Activated naive CD8-positive, alpha-beta T cell treated with anti-CD3 and anti-CD28 coated beads, Interleukin-2, amount 10 ng/mL, durations not matched to agents 7 days and 5 days (primary cell): ENCODE results near the gene PAM. TPM values are rescaled to one million over a fixed set of nuclear protein-coding genes. Genes with fewer than 3 reads are reported as not detected.

Experiments
- ATAC-seq: fragments of 150-1000 bp; cut with Tn5 transposase; one replicate; pipeline ENCODE4 v1.10.0; 2021; ENCODE audit warnings: low read depth, moderate library complexity
- POLR2A ChIA-PET: fragments of 350-600 bp; sonication (Branson Sonifier 250); formaldehyde crosslinking; loops from one replicate; lab custom pipeline; 2021; ENCODE audit warnings: antibody characterized with exemption; lab: Charles Lee
- DNase-seq: peaks from one replicate; pipeline ENCODE4 v3.0.0; 2021
- H3K27ac Mint-ChIP-seq: one replicate; pipeline ENCODE4 v1.8.0; 2022; ENCODE audit warnings: mild to moderate bottlenecking, mixed read lengths
- H3K27me3 Mint-ChIP-seq: one replicate; pipeline ENCODE4 v1.8.0; 2022; ENCODE audit warnings: mild to moderate bottlenecking, moderate library complexity, mixed read lengths
- H3K36me3 Mint-ChIP-seq: one replicate; pipeline ENCODE4 v1.8.0; 2021; ENCODE audit warnings: mild to moderate bottlenecking, mixed read lengths
- H3K4me1 Mint-ChIP-seq: one replicate; pipeline ENCODE4 v1.8.0; 2021; ENCODE audit warnings: mixed read lengths
- H3K4me3 Mint-ChIP-seq: one replicate; pipeline ENCODE4 v1.8.0; 2022; ENCODE audit warnings: mild to moderate bottlenecking, moderate library complexity, mixed read lengths
- H3K9me3 Mint-ChIP-seq: one replicate; pipeline ENCODE4 v1.8.0; 2021; ENCODE audit warnings: mixed read lengths
- total RNA-seq, 2 experiments: library from RNA; stranded (reverse); gene quantifications; one replicate each; pipeline ENCODE4 v1.2.3, GENCODE V29; 2021

PAM gene
- total RNA-seq, 2 experiments from 2014 or later: 28.5 to 31.2 TPM

DNA sequence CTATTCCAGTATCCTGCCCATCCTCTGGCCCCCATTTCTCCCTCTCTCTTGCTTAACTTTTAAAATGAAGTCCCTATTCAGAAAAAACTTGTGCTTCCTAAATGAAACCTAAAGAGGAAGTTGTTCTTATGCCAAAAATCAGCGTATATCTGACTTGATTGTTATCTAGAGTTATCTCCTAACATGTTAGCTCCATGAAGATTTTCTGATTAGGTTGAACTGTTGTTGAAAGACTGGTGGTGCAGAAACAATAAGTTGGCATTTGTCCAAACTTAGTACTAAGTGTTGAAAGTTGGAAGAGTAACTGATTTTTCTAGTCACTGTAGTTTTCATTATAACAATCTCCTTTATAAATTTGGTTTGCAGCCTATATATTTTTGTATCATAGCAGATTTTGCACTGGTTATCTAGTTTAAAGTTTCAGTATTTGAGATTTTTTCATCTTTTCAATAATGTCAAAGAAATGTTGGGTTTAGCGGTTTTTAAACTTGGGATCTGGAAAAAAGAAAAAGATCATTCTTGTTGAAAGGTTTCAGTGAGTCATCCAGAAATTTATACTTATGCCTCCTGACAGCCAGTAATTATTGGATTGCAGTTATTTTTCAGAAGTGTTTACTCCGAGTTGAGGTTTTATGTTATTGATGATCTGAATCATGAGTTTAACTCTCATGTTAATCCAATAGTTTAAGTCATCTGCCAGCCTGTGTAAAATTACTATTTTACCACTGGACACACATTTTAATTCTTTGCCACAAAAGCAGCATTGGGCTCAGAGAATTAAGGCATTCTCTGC, 60.6 kb downstream of the PAM start:
- no peak for ATAC-seq
- Mint-ChIP-seq H3K36me3 (peaks cover 8% of the 10 kb centered on the region), H3K9me3 (no peaks in the 10 kb centered on the region), H3K4me3 (no peak overlapping the region), H3K27me3 (peaks cover 2% of the 10 kb centered on the region), H3K4me1 (peaks cover 8% of the 10 kb centered on the region), H3K27ac (no peak overlapping the region)
- no peak for DNase-seq
- POLR2A ChIA-PET: no interaction called here

DNA sequence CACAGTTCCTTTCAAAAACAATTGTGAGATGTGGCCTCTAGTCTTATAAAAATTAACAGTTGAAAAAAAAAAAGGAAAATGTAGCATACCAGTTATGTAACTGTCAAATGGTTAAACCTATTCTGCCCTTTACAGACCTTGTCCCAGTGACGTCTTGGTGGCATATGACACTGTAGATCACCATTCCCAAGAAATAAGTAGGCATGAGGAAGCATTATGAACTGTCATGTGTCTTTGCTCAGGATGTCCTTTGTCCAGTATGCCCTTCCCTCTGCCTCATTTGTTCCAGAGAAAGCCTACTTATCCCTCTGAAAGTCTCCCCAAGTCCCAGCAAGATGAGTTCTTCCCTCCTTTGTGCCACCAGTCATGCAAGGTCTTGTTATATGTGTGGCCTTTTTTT, 63.2 kb downstream of the PAM start:
- POLR2A ChIA-PET: no interaction called here
- H3K4me1 Mint-ChIP-seq: peaks cover 10% of the 10 kb centered on the region
- H3K27me3 Mint-ChIP-seq: peaks cover 2% of the 10 kb centered on the region
- no peaks in the 10 kb centered on the region for H3K9me3 Mint-ChIP-seq
- ATAC-seq: no peak
- no peak for DNase-seq
- H3K36me3 Mint-ChIP-seq: peaks cover 5% of the 10 kb centered on the region
- no peak overlapping the region for H3K27ac Mint-ChIP-seq
- no peak overlapping the region for H3K4me3 Mint-ChIP-seq

DNA sequence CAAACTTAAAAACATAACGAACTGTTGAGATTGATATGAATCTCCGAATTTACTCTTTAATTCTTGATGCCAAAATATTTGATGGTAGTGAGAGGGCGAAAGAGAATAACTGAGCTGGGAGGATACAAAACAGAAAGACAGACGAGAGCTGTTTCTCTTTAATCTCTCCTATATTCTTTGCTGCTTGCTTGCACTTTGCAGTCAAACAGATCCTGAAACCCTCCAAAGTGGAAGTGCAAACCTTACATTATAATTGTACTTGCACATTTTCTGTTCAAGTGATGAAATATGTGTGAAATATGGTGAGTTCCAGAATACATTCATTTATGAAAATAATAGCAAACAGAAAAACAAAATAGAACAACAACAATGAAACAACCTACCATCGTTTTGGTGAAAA, 63.8 kb downstream of the PAM start:
- ATAC-seq (no peak), DNase-seq (no peak)
- no peak overlapping the region for H3K4me3 Mint-ChIP-seq
- H3K4me1 Mint-ChIP-seq: peaks cover 10% of the 10 kb centered on the region
- peaks cover 2% of the 10 kb centered on the region for H3K27me3 Mint-ChIP-seq
- no peak overlapping the region for H3K27ac Mint-ChIP-seq
- POLR2A ChIA-PET: no interaction called here
- H3K36me3 Mint-ChIP-seq: peaks cover 3% of the 10 kb centered on the region
- H3K9me3 Mint-ChIP-seq: no peaks in the 10 kb centered on the region

DNA sequence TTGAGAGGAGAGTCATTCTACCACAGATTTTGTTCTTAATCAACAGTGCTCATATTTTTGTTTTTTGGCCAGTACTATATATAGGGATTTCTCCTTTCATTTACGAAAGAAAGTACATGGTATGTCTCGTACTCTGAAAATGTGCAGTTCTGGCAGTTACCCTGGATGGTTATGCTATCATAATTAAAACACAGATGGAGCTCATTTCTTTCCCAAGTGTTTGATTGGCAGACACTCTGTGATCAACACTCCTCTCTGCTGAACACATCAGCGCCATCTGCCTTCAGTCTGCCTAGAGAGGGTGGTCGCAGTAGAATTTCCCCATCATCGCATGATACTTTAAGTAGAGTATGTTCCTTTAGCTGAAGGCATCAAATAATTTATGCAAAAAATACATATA, 64.5 kb downstream of the PAM start:
- H3K27me3 Mint-ChIP-seq: peaks cover 2% of the 10 kb centered on the region
- ATAC-seq: no peak
- H3K4me1 Mint-ChIP-seq: peaks cover 10% of the 10 kb centered on the region
- POLR2A ChIA-PET: interaction anchor here (0.5 kb wide), 1 partner anchor 9 kb away, joined by 3 read pairs; no protein-coding TSS in a partner anchor
- H3K4me3 Mint-ChIP-seq: no peak overlapping the region
- peaks cover 3% of the 10 kb centered on the region for H3K36me3 Mint-ChIP-seq
- no peak for DNase-seq
- no peaks in the 10 kb centered on the region for H3K9me3 Mint-ChIP-seq
- no peak overlapping the region for H3K27ac Mint-ChIP-seq

DNA sequence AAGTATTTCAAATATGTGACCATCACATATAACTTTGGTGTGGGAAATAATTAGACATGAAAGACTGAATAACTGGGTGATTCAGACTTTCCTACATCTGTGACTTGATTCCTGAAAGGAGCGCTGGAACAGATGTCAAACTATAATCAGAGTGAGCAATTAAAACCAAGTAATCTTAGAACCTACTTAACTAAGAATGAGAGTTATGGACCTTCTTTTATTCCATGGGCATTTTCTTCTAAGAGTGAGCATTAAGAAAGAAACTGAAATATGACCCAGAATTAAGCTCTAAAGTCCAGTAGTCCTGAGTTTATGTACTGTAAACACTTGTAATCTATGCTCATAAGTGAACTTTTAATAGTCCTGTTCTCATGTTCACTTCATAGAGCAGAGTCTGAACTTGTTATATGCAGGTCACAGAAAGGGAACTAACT, 68.4 kb downstream of the PAM start:
- ATAC-seq: no peak
- POLR2A ChIA-PET: no interaction called here
- no peak overlapping the region for H3K27ac Mint-ChIP-seq
- no peaks in the 10 kb centered on the region for H3K27me3 Mint-ChIP-seq
- H3K4me3 Mint-ChIP-seq: no peak overlapping the region
- DNase-seq: no peak
- peaks cover 5% of the 10 kb centered on the region for H3K4me1 Mint-ChIP-seq
- no peaks in the 10 kb centered on the region for H3K9me3 Mint-ChIP-seq
- H3K36me3 Mint-ChIP-seq: no peaks in the 10 kb centered on the region

DNA sequence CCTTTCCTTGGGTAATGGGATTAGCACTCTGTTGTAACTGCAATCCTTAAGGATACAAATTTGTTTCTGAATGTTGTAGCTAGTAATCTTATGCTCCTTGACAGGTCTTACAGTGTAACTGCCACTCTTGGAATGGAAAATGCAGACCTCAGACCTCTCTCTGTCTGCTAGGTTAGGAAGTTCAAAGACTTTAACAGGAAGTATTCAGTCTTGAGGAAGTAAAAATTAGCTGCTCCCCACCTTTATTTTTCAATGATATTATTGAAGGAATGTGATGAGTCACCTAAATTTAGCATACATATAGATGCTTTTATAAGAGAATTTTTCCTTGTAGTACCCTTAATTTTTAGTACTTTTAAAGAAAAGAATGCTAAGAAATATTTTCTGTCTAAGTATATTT, 71.5 kb downstream of the PAM start:
- DNase-seq (no peak), ATAC-seq (no peak)
- no peak overlapping the region for H3K4me3 Mint-ChIP-seq
- no peak overlapping the region for H3K27ac Mint-ChIP-seq
- H3K9me3 Mint-ChIP-seq: no peaks in the 10 kb centered on the region
- peaks cover 5% of the 10 kb centered on the region for H3K4me1 Mint-ChIP-seq
- no peaks in the 10 kb centered on the region for H3K27me3 Mint-ChIP-seq
- POLR2A ChIA-PET: no interaction called here
- H3K36me3 Mint-ChIP-seq: no peaks in the 10 kb centered on the region

DNA sequence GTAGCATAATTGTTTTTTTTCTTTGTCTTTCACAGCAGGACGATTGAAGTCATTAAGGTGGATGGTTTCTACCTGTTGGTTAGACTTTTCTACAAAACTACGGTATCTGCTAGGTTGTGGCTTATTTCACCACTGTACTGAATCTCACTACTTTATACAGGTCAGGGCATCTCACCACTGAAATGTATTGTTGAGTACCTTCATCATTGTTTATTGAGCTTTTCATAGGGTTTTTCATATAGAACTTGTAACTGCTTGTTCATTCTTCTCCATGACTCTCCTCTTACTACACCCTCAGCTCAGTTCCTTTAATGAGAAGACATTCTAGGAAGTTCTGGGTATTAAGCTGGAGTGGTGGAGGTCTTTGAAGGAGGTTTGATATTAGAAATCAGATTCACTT, 75.1 kb downstream of the PAM start:
- Mint-ChIP-seq H3K9me3 (no peaks in the 10 kb centered on the region), H3K4me3 (no peak overlapping the region), H3K27me3 (no peaks in the 10 kb centered on the region), H3K27ac (no peak overlapping the region), H3K36me3 (no peaks in the 10 kb centered on the region), H3K4me1 (peaks cover 11% of the 10 kb centered on the region)
- no peak for ATAC-seq
- POLR2A ChIA-PET: no interaction called here
- DNase-seq: no peak

DNA sequence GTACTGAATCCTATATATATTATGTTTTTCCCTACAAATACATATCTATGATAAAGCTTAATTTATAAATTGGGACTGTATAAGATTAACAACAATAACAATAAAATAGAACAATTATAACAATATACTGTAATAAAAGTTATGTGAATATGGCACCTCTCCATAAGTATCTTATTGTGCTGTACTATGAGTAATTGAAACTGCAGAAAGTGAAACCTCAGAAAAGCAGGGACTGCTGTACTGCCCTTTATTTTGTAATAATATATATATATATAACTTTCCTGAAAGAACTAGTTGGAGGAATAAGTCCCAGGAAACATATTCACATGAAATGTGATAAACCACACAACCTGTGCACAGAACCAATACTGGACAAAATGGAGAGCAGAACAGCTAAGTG, 77.3 kb downstream of the PAM start:
- Mint-ChIP-seq H3K27ac (no peak overlapping the region), H3K27me3 (no peaks in the 10 kb centered on the region), H3K4me3 (no peak overlapping the region), H3K4me1 (peaks cover 15% of the 10 kb centered on the region), H3K9me3 (no peaks in the 10 kb centered on the region), H3K36me3 (no peaks in the 10 kb centered on the region)
- no peak for DNase-seq
- ATAC-seq: no peak
- POLR2A ChIA-PET: no interaction called here

DNA sequence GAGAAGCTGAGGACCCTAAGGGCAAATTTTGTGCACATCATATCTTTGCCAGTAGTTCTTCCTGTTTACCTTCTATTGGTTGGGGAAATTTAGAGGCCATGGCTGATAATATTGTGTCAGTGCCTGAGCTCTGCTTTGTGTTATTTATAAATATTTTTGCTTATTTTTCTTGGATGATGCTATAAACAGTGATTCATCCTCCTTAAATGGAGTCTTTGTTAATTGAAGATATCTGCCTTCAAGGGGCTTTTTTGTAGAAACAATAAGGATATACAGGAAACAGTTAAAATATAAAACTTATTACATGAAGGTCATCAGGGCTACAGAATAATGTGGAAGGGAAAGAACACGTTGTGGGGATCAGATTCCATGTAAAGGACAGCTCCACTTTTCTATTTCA, 78.0 kb downstream of the PAM start:
- POLR2A ChIA-PET: no interaction called here
- no peaks in the 10 kb centered on the region for H3K9me3 Mint-ChIP-seq
- no peaks in the 10 kb centered on the region for H3K27me3 Mint-ChIP-seq
- H3K4me1 Mint-ChIP-seq: peaks cover 15% of the 10 kb centered on the region
- ATAC-seq: no peak
- no peak for DNase-seq
- H3K36me3 Mint-ChIP-seq: no peaks in the 10 kb centered on the region
- no peak overlapping the region for H3K4me3 Mint-ChIP-seq
- no peak overlapping the region for H3K27ac Mint-ChIP-seq

DNA sequence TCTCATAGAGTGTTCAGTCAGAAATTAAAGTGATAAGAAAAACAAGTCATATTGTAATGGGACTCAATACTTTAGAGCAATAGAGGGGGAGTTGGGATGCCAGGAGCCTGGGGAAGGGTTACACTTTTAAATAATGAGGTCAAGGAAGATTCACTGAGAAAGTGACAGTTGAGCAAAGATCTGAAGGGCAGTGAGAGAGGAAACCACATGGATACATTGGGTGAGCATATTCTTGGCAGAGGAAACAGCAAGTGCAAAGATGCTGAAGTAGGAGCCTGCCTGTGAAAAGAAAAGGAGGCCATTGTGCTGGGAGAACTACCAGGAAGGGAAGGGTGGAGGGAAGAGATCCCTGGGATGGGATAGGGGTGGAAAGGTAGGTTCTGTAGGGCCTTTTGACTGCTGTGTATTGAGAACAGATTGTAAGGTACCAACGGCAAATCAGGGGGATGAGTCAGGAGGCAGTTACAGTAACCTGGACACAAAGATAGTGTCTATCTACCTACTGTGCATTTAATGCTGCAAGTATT, 79.4 kb downstream of the PAM start:
- Mint-ChIP-seq H3K27me3 (no peaks in the 10 kb centered on the region), H3K36me3 (no peaks in the 10 kb centered on the region), H3K4me3 (no peak overlapping the region), H3K4me1 (peaks cover 15% of the 10 kb centered on the region), H3K9me3 (no peaks in the 10 kb centered on the region), H3K27ac (peak overlapping the region; percentile 4)
- DNase-seq: no peak
- POLR2A ChIA-PET: no interaction called here
- no peak for ATAC-seq

DNA sequence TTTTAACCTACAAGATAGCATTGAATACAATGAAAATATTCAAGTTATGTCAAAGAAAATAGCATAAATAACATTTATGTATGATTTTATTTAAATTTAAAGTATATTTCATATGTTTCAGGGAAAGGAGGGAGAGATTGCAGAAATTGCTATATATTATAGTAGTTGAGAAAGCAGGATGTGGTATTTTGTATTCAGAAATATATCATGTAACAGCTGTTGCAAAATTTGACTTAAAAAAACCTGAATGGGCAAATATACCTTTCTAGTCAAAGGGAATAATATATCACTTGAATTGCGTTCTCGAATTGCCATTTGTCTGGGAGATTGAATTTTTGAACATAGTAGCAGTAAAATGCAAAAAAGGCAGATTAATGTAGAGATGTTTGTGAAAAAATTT, 80.6 kb downstream of the PAM start:
- ATAC-seq: no peak
- DNase-seq: no peak
- H3K4me1 Mint-ChIP-seq: peaks cover 15% of the 10 kb centered on the region
- H3K9me3 Mint-ChIP-seq: no peaks in the 10 kb centered on the region
- no peaks in the 10 kb centered on the region for H3K36me3 Mint-ChIP-seq
- H3K4me3 Mint-ChIP-seq: no peak overlapping the region
- POLR2A ChIA-PET: no interaction called here
- no peaks in the 10 kb centered on the region for H3K27me3 Mint-ChIP-seq
- no peak overlapping the region for H3K27ac Mint-ChIP-seq

DNA sequence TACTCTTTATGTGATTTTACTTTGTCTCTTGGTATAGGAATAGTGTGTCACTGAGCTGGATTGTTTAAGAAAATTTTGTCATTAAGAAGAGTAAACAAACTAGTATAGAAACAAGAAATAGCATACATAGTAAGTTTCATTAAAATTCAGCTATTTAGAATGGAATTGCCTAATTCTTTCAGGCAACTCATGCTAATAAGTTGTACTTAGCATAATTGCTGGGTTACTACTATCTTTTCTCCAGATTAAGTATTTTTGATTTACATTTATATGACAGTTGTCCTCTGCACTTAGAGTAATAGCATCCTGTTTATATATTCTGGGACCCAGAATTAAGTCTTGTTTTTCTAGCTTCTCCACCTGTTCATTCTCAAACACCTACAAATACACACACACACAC, 85.9 kb downstream of the PAM start:
- ATAC-seq (no peak), DNase-seq (no peak)
- Mint-ChIP-seq H3K27ac (no peak overlapping the region), H3K4me1 (peaks cover 3% of the 10 kb centered on the region), H3K36me3 (peaks cover 5% of the 10 kb centered on the region), H3K4me3 (no peak overlapping the region), H3K27me3 (no peaks in the 10 kb centered on the region), H3K9me3 (no peaks in the 10 kb centered on the region)
- POLR2A ChIA-PET: no interaction called here

DNA sequence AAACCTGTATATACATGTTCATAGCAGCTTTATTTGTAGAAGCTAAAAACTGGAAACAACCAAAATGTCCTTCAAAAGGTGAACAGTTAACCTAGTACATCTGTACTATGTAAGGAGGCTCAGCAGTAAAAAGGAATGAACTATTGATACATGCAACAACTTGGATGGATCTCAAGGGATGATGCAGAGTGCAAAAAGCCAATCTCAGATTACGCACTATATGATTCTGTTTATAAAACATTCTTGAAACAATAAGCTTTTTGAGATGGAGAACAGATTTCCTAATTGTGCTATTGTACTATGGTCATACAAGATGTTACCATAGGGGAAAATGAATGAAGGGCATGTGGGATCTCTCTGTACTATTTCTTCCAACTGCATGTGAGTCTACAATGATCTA, 88.9 kb downstream of the PAM start:
- ATAC-seq (no peak), DNase-seq (no peak)
- peaks cover 3% of the 10 kb centered on the region for H3K4me1 Mint-ChIP-seq
- no peaks in the 10 kb centered on the region for H3K27me3 Mint-ChIP-seq
- POLR2A ChIA-PET: no interaction called here
- no peaks in the 10 kb centered on the region for H3K9me3 Mint-ChIP-seq
- H3K36me3 Mint-ChIP-seq: peaks cover 9% of the 10 kb centered on the region
- H3K4me3 Mint-ChIP-seq: no peak overlapping the region
- no peak overlapping the region for H3K27ac Mint-ChIP-seq

DNA sequence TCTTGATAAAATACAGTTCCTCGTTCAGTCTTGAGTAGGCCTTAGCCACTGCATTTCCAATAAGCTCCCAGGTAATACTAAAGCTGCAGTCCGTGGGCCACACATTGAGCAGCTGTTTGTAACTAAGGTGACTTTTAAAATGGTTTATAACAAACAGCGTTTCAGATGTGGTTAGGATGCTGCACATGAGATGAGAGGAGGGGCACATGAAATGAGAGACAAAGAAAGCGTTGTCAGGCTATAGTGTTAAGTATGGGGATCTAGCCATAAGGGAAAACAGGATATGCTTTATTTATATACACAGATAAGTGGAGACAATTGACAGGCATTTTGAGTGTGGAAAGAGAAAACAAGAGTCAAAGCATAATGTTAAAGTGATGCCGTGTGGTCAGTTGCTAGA, 89.9 kb downstream of the PAM start:
- POLR2A ChIA-PET: no interaction called here
- H3K4me1 Mint-ChIP-seq: peaks cover 3% of the 10 kb centered on the region
- DNase-seq (no peak), ATAC-seq (no peak)
- no peak overlapping the region for H3K4me3 Mint-ChIP-seq
- H3K27me3 Mint-ChIP-seq: no peaks in the 10 kb centered on the region
- no peaks in the 10 kb centered on the region for H3K9me3 Mint-ChIP-seq
- H3K27ac Mint-ChIP-seq: no peak overlapping the region
- H3K36me3 Mint-ChIP-seq: peaks cover 9% of the 10 kb centered on the region
